Mucosa of descending colon (tissue), 3 donors: ENCODE measurements around the gene APBA2. TPM values are rescaled to one million over a fixed set of nuclear protein-coding genes. Genes with fewer than 3 reads are reported as not detected.

Source experiments
- ATAC-seq: fragments of 200-7000 bp; cut with Tn5 transposase; one replicate; pipeline ENCODE4 v1.9.1; 2020; ENCODE audit warnings: mild to moderate bottlenecking, moderate library complexity
- DNase-seq, 3 donors: peaks; one replicate each; pipeline ENCODE4 v3.0.0-alpha.2; 2020
- H3K36me3 ChIP-seq: fragments of 200-600 bp; one replicate; pipeline ENCODE4 v1.8.0; 2021; ENCODE audit warnings: low read depth, mild to moderate bottlenecking
- H3K4me1 ChIP-seq: fragments of 200-600 bp; one replicate; pipeline ENCODE4 v1.8.0; 2021; ENCODE audit warnings: low read depth, mild to moderate bottlenecking
- H3K4me3 ChIP-seq: fragments of 200-600 bp; one replicate; pipeline ENCODE4 v1.8.0; 2021; ENCODE audit warnings: mild to moderate bottlenecking
- H3K9me3 ChIP-seq: fragments of 200-600 bp; one replicate; pipeline ENCODE4 v1.8.0; 2021; ENCODE audit warnings: mild to moderate bottlenecking
- intact Hi-C, 2 donors: fragments of 100-400 bp; cut with DNase I in 1 of 2; cut with micrococcal nuclease in 1 of 2; formaldehyde crosslinking; loops; one replicate each; pipeline versions ENCODE4 v1.11.0 to v1.11.1; 2022; cut with DNase I, micrococcal nuclease
- total RNA-seq, 3 donors: library from RNA; stranded (reverse); fragmentation: NEBNext Ultra II Directional in 2 of 3; extraction: Animal tissue kit (Norgen Biotek cat#: 25700) in 2 of 3; gene quantifications; one replicate each; pipeline versions ENCODE4 v1.2.1 to v1.2.4, GENCODE V29; 2021 to 2023
- TF ChIP-seq, protein P1 (sequence below): fragments of 200-600 bp; IDR thresholded peaks from one replicate; pipeline ENCODE4 v1.8.0; 2022; ENCODE audit warnings: antibody characterized with exemption, mild to moderate bottlenecking
- donor health status: DM: no; HTN: no; CAD: no; lungs with moderate emphysema.
- donor health status: DM: no; HTN: no; CAD: no.
- donor health status: DM: no; HTN: yes; CAD: no.

APBA2 gene
- total RNA-seq, 3 donors from 2014 or later = 0.69 to 2.0 (median 1.2) TPM

DNA sequence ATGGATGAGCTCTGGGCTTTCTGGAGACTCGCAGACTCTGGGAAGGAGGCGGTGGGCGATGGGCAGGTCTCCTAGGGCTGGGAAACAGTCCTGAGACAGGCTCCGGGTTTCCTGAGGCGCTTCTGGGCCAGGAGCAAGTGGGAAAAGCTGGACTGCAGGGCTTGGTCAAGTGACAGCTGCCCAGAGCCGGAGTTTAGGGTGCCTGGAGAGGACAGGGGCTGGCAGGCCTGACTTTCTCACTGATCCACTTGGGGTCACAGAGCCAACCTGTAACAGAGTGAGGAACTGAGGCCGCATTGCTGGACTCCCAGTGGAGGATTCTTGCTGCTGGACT lies 107.9 kb downstream of the APBA2 start:
- TF ChIP-seq, protein P1, sequence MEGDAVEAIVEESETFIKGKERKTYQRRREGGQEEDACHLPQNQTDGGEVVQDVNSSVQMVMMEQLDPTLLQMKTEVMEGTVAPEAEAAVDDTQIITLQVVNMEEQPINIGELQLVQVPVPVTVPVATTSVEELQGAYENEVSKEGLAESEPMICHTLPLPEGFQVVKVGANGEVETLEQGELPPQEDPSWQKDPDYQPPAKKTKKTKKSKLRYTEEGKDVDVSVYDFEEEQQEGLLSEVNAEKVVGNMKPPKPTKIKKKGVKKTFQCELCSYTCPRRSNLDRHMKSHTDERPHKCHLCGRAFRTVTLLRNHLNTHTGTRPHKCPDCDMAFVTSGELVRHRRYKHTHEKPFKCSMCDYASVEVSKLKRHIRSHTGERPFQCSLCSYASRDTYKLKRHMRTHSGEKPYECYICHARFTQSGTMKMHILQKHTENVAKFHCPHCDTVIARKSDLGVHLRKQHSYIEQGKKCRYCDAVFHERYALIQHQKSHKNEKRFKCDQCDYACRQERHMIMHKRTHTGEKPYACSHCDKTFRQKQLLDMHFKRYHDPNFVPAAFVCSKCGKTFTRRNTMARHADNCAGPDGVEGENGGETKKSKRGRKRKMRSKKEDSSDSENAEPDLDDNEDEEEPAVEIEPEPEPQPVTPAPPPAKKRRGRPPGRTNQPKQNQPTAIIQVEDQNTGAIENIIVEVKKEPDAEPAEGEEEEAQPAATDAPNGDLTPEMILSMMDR = no peak
- Histone ChIP-seq H3K4me1 (no peaks in the 10 kb centered on the region), H3K36me3 (no peaks in the 10 kb centered on the region), H3K4me3 (no peak overlapping the region), H3K9me3 (no peaks in the 10 kb centered on the region)
- no peak for DNase-seq
- ATAC-seq = no peak
- intact Hi-C loops = no loop called here

DNA sequence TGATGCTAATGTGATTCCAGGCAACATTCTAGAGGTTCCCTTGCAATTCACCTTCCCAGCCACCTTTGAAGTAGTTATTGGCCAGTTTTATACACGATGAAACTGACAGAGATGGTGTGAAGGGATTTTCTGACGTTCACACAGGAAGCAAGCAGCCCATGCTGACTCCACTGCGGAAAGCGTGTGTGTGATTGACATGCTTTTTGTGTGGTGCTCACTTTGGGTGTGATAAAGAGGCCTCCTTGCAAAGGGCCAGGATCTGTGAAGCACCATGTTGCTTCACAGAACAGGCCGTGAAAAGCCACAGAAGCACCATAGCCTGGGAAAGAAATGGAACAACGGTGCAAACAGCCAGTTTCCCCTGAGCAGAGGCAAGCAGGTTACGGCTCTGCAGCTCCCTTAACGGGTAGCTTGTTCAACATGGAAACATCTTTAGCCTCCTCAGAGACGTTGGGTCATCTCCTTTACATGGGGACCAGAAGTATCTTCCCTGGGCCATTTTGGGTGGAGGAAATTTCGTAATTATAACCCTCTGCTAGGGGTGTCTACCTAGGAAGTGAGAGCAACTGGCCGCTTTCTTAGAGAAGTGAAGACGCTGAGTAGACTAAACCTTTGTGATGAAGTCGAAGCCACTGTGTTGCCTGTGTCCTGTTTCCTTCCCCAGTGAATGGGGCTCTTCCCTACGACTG lies 108.5 kb downstream of the APBA2 start:
- TF ChIP-seq, protein P1 = no peak
- intact Hi-C loops = no loop called here
- H3K9me3 ChIP-seq = no peaks in the 10 kb centered on the region
- ATAC-seq = no peak
- DNase-seq = no peak
- H3K4me1 ChIP-seq = no peaks in the 10 kb centered on the region
- H3K36me3 ChIP-seq = no peaks in the 10 kb centered on the region
- H3K4me3 ChIP-seq = no peak overlapping the region

DNA sequence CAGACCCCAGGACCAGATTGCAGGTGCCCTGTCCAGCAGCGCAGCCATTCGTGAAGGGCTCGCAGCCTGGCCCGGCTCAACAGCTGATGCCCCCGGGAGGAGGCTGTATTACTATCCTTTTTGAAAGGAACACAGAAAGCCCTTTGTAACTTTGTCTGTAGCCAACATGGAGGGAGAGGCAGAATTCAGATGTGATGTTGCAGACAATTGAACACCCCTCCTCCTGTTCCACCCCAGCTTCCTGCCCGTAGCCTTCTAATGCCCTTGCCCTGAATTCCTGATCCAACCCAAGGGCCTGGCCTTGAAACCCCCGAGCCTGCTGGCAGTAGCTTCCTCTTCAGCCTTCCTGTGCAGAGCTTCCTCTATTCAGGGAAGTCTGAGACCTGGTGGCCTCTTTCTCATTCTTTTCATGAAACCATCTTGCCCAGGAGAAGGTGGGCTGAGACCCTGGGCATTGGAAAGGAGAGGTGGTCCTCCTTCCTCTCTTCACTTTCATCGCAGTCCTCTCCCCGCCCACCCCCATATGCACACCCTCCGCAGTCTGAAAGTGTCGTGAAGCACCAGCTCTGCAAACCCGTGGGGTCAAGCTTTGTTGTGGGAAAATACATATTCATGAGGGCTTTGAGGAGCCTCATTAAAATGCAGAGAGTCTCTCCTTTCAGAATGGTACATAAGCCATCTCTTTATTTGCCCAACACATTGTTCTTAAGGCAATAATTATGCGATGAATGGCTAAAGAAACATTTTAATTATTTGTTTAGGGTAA lies 109.2 kb downstream of the APBA2 start:
- no peak for ATAC-seq
- intact Hi-C loops = no loop called here
- TF ChIP-seq, protein P1 = no peak
- no peak overlapping the region for H3K4me3 ChIP-seq
- H3K4me1 ChIP-seq = no peaks in the 10 kb centered on the region
- no peaks in the 10 kb centered on the region for H3K36me3 ChIP-seq
- no peak for DNase-seq
- H3K9me3 ChIP-seq = no peaks in the 10 kb centered on the region

DNA sequence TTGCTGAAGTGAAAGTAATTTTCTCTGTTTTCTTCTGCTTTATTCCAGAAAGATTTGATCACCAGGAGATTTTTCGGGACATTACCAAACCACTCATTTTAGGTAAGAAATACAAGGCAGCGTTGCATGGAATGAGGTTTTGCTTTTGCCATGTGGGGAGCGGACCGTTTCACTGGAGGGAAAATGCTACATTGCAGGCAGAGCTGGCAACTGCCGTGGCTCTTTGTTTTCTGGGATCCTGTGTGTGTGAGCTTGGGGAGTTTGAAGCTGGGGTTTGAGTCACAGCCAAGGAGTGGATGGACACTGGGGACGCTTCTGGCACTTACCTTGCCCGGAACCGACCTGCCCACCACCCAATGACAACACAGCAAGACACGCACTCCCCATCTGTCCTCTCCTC lies 109.9 kb downstream of the APBA2 start:
- TF ChIP-seq, protein P1 = no peak
- Histone ChIP-seq H3K4me1 (no peaks in the 10 kb centered on the region), H3K36me3 (no peaks in the 10 kb centered on the region), H3K9me3 (no peaks in the 10 kb centered on the region), H3K4me3 (no peak overlapping the region)
- DNase-seq (no peak), ATAC-seq (no peak)
- intact Hi-C loops = no loop called here

DNA sequence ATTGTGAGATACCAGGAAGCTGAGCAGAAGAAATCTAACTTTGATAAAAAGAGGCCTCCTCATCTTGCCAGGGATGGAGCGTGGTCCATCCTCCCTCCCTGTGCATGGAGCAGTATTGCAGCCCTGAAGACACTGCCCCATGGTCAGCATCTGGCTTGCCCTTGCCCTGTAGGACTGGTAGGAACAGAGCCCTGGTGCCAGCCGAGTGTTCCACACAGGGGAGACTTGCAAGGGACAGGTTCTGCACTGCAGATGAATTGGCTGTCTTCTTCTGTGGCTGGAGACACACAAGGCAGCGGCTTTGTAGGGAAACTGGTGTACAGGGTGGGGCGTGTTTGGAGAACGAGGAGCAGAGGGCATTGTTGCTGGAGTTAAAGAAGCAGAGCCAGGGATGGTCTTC lies 110.5 kb downstream of the APBA2 start:
- TF ChIP-seq, protein P1 = no peak
- intact Hi-C loops = no loop called here
- Histone ChIP-seq H3K4me1 (no peaks in the 10 kb centered on the region), H3K36me3 (no peaks in the 10 kb centered on the region), H3K9me3 (no peaks in the 10 kb centered on the region), H3K4me3 (no peak overlapping the region)
- no peak for ATAC-seq
- no peak for DNase-seq
